Endothelial cell of umbilical vein (primary cell): Measurements from ENCODE around the gene KLHL18.

Experiments used
- CTCF ChIP-seq, 2 donors: IDR thresholded peaks; 1 replicate in 1 of 2; 2 replicates in 1 of 2; pipeline ENCODE4 v1.5.1; 2011; ENCODE audit warnings: low read length in 2 of 2, mild to moderate bottlenecking in 2 of 2, moderate library complexity in 2 of 2, control low read depth in 1 of 2, inconsistent platforms in 1 of 2, low read depth in 1 of 2; ENCODE audit not compliant: insufficient read depth in 1 of 2; ENCODE audit errors: extremely low read depth in 1 of 2
- EZH2 ChIP-seq: IDR thresholded peaks from 2 replicates; pipeline ENCODE4 v1.6.1; 2012; ENCODE audit warnings: borderline replicate concordance, low read depth, mild to moderate bottlenecking, moderate library complexity, low read length, inconsistent platforms; ENCODE audit not compliant: severe bottlenecking
- FOS ChIP-seq: IDR thresholded peaks from 2 replicates; pipeline ENCODE4 v1.6.1; 2011; ENCODE audit warnings: mild to moderate bottlenecking, low read length, moderate library complexity, borderline replicate concordance; ENCODE audit not compliant: insufficient read depth
- GATA2 ChIP-seq: IDR thresholded peaks from 2 replicates; pipeline ENCODE4 v1.7.0; 2011; ENCODE audit warnings: low read depth, mild to moderate bottlenecking, moderate library complexity, mixed read lengths, low read length; ENCODE audit not compliant: insufficient read length, insufficient read depth
- JUN ChIP-seq: IDR thresholded peaks from 2 replicates; pipeline ENCODE4 v1.6.1; 2011; ENCODE audit warnings: borderline replicate concordance, low read depth; ENCODE audit not compliant: insufficient read length, insufficient read depth
- MAX ChIP-seq: IDR thresholded peaks from 2 replicates; pipeline ENCODE4 v1.6.1; 2011; ENCODE audit not compliant: insufficient read depth, insufficient read length
- MYC ChIP-seq: IDR thresholded peaks from one replicate; pipeline ENCODE4 v1.6.1; 2011; ENCODE audit warnings: mild to moderate bottlenecking, low read depth, low read length
- POLR2A ChIP-seq: IDR thresholded peaks from 2 replicates; pipeline ENCODE4 v1.6.1; 2012; ENCODE audit warnings: low read depth, mild to moderate bottlenecking, control low read depth, low read length
- POLR2AphosphoS5 ChIP-seq: IDR thresholded peaks from 2 replicates; pipeline ENCODE4 v1.6.1; 2012; ENCODE audit warnings: low read depth, mild to moderate bottlenecking, control low read depth, low read length, moderate library complexity; ENCODE audit not compliant: insufficient read depth

- TF ChIP-seq EZH2 (no peak), CTCF (IDR thresholded peaks at IDR 0.05; ENCODE audit: extremely low read depth in 1 of 2, insufficient read depth in 1 of 2, low read depth in 1 of 2, low read length in 2 of 2) (no peak), POLR2AphosphoS5 (peak; percentile 89), POLR2A (peak; percentile 96), MAX (peak; percentile 88), JUN (no peak), MYC (peak; percentile 68), FOS (no peak), GATA2 (no peak)
These were observed 98.0 kb downstream of the KLHL18 start, which contains the start of gene PTPN23 for GRCh38 chr3:47380601-47381316.
